Muscle layer of duodenum (tissue), 2 donors: ENCODE data around the gene NSFL1C.

ENCODE experiments used
- H3K27ac ChIP-seq: one replicate; pipeline ENCODE4 v1.7.0; 2013; ENCODE audit warnings: mild to moderate bottlenecking, low read length
- H3K27me3 ChIP-seq: one replicate; pipeline ENCODE4 v1.7.0; 2013; ENCODE audit warnings: low read depth, mild to moderate bottlenecking, control low read depth, low read length
- H3K36me3 ChIP-seq, 2 donors: one replicate each; pipeline ENCODE4 v1.7.0; 2013; ENCODE audit warnings: low read length in 2 of 2, control low read depth in 1 of 2, mild to moderate bottlenecking in 1 of 2; ENCODE audit not compliant: insufficient read depth in 2 of 2, control insufficient read depth in 1 of 2
- H3K4me1 ChIP-seq, 2 donors: one replicate each; pipeline ENCODE4 v1.7.0; 2013; ENCODE audit warnings: low read length in 2 of 2, mild to moderate bottlenecking in 2 of 2, control low read depth in 1 of 2, moderate library complexity in 1 of 2; ENCODE audit not compliant: insufficient read depth in 2 of 2, control insufficient read depth in 1 of 2
- H3K4me3 ChIP-seq, 2 donors: one replicate each; pipeline ENCODE4 v1.7.0; 2013; ENCODE audit warnings: low read length in 2 of 2, low read depth in 1 of 2, mild to moderate bottlenecking in 1 of 2
- H3K9me3 ChIP-seq, 2 donors: one replicate each; pipeline ENCODE4 v1.7.0; 2013; ENCODE audit warnings: low read length in 2 of 2, control low read depth in 1 of 2, mild to moderate bottlenecking in 1 of 2; ENCODE audit not compliant: control insufficient read depth in 1 of 2
- donor health status: healthy.

Gene NSFL1C

GRCh38 chr20:1496930-1497329 lies 30.3 kb upstream of the NSFL1C start:
- H3K4me3 ChIP-seq, result no peak overlapping the region
- no peaks in the 10 kb centered on the region for H3K27me3 ChIP-seq
- no peaks in the 10 kb centered on the region for H3K9me3 ChIP-seq
- H3K4me1 ChIP-seq, result no peaks in the 10 kb centered on the region
- no peaks in the 10 kb centered on the region for H3K36me3 ChIP-seq
- no peak overlapping the region for H3K27ac ChIP-seq

- no peaks in the 10 kb centered on the region for H3K36me3 ChIP-seq
- H3K27me3 ChIP-seq, result no peaks in the 10 kb centered on the region
- no peaks in the 10 kb centered on the region for H3K4me1 ChIP-seq
- H3K27ac ChIP-seq, result no peak overlapping the region
- H3K9me3 ChIP-seq, result no peaks in the 10 kb centered on the region
- no peak overlapping the region for H3K4me3 ChIP-seq
Measured at GRCh38 chr20:1494436-1494835, 27.8 kb upstream of the NSFL1C start.

GRCh38 chr20:1493536-1493935 lies 26.9 kb upstream of the NSFL1C start:
- H3K27ac ChIP-seq, result no peak overlapping the region
- no peaks in the 10 kb centered on the region for H3K9me3 ChIP-seq
- no peaks in the 10 kb centered on the region for H3K27me3 ChIP-seq
- no peaks in the 10 kb centered on the region for H3K4me1 ChIP-seq
- no peaks in the 10 kb centered on the region for H3K36me3 ChIP-seq
- no peak overlapping the region for H3K4me3 ChIP-seq

- Histone ChIP-seq H3K36me3 (no peaks in the 10 kb centered on the region), H3K27me3 (no peaks in the 10 kb centered on the region), H3K9me3 (no peaks in the 10 kb centered on the region), H3K27ac (peak overlapping the region; percentile 17), H3K4me3 (no peak overlapping the region), H3K4me1 (no peaks in the 10 kb centered on the region)
Measured at GRCh38 chr20:1491860-1492642, 25.4 kb upstream of the NSFL1C start.

- Histone ChIP-seq H3K9me3 (no peaks in the 10 kb centered on the region), H3K4me1 (no peaks in the 10 kb centered on the region), H3K36me3 (no peaks in the 10 kb centered on the region), H3K27ac (peak within 1 kb of the TSS; percentile 54), H3K27me3 (no peaks in the 10 kb centered on the region), H3K4me3 (peak within 1 kb of the TSS; percentile 27 to 46)
Measured at GRCh38 chr20:1491281-1491840, 24.7 kb upstream of the NSFL1C start, which contains the start of gene SIRPB2. TSS of gene SIRPB2 (minus strand) at chr20:1491420. CDS start at chr20:1491359, 61 bp downstream.

GRCh38 chr20:1490643-1491195 lies 24.1 kb upstream of the NSFL1C start:
- Histone ChIP-seq H3K27ac (peak overlapping the region; percentile 54), H3K27me3 (no peaks in the 10 kb centered on the region), H3K4me1 (no peaks in the 10 kb centered on the region), H3K4me3 (peak overlapping the region; percentile 27 to 46), H3K36me3 (no peaks in the 10 kb centered on the region), H3K9me3 (no peaks in the 10 kb centered on the region)

GRCh38 chr20:1489764-1490436 lies 23.3 kb upstream of the NSFL1C start:
- Histone ChIP-seq H3K4me3 (peak overlapping the region; percentile 27 to 46), H3K27ac (peak overlapping the region; percentile 54), H3K27me3 (no peaks in the 10 kb centered on the region), H3K4me1 (no peaks in the 10 kb centered on the region), H3K36me3 (no peaks in the 10 kb centered on the region), H3K9me3 (no peaks in the 10 kb centered on the region)

GRCh38 chr20:1489325-1489724 lies 22.7 kb upstream of the NSFL1C start:
- Histone ChIP-seq H3K9me3 (no peaks in the 10 kb centered on the region), H3K27me3 (no peaks in the 10 kb centered on the region), H3K4me1 (no peaks in the 10 kb centered on the region), H3K4me3 (peak overlapping the region; percentile 27 to 46), H3K27ac (peak overlapping the region; percentile 14), H3K36me3 (no peaks in the 10 kb centered on the region)

- Histone ChIP-seq H3K4me3 (no peak overlapping the region), H3K36me3 (no peaks in the 10 kb centered on the region), H3K27ac (no peak overlapping the region), H3K27me3 (no peaks in the 10 kb centered on the region), H3K4me1 (no peaks in the 10 kb centered on the region), H3K9me3 (no peaks in the 10 kb centered on the region)
Measured at GRCh38 chr20:1486566-1486965, 19.9 kb upstream of the NSFL1C start.

- Histone ChIP-seq H3K4me1 (no peaks in the 10 kb centered on the region), H3K4me3 (no peak overlapping the region), H3K27ac (no peak overlapping the region), H3K9me3 (no peaks in the 10 kb centered on the region), H3K36me3 (no peaks in the 10 kb centered on the region), H3K27me3 (no peaks in the 10 kb centered on the region)
Measured at GRCh38 chr20:1484438-1485116, 17.9 kb upstream of the NSFL1C start.
